GM12874 (cell line): ENCODE results near the gene NLRX1.
A peak's percentile ranks its signal among the peaks of the same experiment; 100 is the strongest.

Experiments used
- CTCF ChIP-seq: IDR thresholded peaks from 2 replicates; pipeline ENCODE4 v1.5.1; 2011; ENCODE audit warnings: low read depth, mild to moderate bottlenecking, control low read depth, low read length, moderate library complexity; ENCODE audit not compliant: insufficient read depth

Gene NLRX1

DNA sequence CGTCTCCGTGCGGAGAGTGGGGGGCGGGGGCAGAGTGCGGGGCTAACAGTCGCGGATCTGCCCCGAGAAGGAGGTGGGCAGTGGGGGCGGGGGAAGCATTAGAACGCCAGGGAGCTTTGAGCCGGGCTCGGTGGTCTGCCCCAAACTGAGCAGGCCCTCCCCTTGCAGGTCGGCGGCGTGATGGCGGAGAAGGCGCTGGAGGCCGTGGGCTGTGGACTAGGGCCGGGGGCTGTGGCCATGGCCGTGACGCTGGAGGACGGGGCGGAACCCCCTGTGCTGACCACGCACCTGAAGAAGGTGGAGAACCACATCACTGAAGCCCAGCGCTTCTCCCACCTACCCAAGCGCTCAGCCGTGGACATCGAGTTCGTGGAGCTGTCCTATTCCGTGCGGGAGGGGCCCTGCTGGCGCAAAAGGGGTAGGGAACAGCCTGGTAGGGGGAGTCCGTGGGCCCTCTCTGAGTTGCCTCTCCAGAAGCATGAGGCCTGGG lies 18.7 kb upstream of the NLRX1 start:
- no peak for TF ChIP-seq CTCF

GRCh38 chr11:119152043-119152442 lies 16.5 kb upstream of the NLRX1 start:
- no peak for TF ChIP-seq CTCF

GRCh38 chr11:119152604-119153003 lies 15.9 kb upstream of the NLRX1 start:
- TF ChIP-seq CTCF = no peak

DNA sequence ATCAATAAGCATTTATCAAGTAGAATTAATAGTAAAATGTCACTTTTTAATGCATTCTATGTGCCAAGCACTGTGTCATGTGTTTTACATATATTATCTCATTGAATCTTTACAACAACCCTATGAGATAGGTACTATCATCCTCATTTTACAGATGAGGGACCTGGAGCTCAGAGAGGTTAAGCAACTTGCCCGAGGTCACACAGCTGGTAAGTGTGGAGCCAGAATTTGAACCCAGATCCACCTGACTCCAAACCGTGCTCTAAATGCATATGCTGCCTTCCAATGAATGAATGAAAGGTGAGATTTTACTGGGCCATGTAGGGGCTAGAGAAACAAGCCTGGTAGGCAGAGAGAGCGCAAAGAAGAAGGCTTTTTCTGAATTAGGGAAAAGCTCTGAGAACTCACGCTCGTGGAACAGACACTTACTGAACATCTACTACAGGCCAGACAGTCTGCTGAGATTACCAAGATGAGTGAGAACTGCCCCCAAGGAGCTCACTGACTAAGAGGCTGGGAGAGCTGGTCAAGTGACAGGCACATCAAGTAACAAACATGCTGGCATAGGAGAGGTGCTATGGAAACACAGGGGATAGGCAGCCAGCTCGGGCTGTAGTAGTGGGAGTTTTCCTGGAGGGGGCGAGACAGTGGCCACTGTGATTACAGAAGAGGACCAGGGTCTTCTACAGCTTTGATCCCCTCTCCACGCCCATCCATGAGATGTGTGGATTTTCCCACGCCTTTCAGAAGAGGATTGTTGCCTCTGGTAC lies 15.3 kb upstream of the NLRX1 start:
- TF ChIP-seq CTCF = no peak

DNA sequence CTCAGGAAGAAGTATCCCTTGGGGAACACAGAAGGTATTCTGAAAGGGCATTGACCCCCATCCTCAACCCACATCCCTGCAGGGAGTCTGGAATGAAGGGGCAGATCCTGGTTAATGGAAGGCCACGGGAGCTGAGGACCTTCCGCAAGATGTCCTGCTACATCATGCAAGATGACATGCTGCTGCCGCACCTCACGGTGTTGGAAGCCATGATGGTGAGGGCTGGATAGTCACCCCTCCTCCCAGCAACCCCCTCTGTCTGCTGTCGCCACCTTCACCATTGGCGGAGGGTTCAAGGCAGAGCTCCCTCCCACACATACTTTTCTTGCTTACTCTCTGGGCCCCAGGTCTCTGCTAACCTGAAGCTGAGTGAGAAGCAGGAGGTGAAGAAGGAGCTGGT lies 14.3 kb upstream of the NLRX1 start:
- no peak for TF ChIP-seq CTCF

- peak; percentile 15; the same call in 1 of the 2 replicates for TF ChIP-seq CTCF
Observed at GRCh38 chr11:119155733-119156492, 12.6 kb upstream of the NLRX1 start.

DNA sequence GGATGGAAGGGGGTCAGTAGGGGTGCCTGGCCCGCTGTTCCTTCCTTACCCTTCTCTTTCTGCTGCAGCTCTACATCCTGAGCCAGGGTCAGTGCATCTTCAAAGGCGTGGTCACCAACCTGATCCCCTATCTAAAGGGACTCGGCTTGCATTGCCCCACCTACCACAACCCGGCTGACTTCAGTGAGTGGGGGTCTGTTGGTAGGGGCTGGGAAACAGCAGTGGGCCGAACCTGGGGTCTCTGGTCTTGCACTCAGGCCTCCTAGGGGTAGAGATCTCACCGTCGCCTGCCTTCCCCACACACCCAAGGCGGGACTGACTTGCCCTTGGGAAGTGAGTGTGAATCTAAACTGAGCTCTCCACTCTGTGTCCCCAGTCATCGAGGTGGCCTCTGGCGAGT lies 12.0 kb upstream of the NLRX1 start:
- no peak for TF ChIP-seq CTCF
